Measurements from ENCODE around the gene KCNAB1. TPM values are rescaled to one million over a fixed set of nuclear protein-coding genes. Genes with fewer than 3 reads are reported as not detected.

KCNAB1 gene
- total and polyA plus RNA-seq, 2 of the 8 experiments (the other 6 are each of a cell fraction or from before 2014, with no cell fraction given), result 0.51 to 2.3 TPM

- POLR2A ChIA-PET (ENCODE audit: partially characterized antibody), result interaction anchor here (1.2 kb wide), 1 partner anchor 13 kb away, joined by 4 read pairs; no protein-coding TSS in a partner anchor
- no peak overlapping the region for H2BK15ac ChIP-seq (ENCODE audit: low read length)
- no peaks in the 10 kb centered on the region; the same call in 1 of the 2 replicates for H3K79me1 ChIP-seq (ENCODE audit: low read depth, low read length)
- DNase-seq (ENCODE audit: low read depth in 1 of 2, low spot score in 2 of 2) (no peak), FAIRE-seq (no peak)
- no peak overlapping the region for H2BK20ac ChIP-seq (ENCODE audit: low read length)
- H3K9me3 ChIP-seq (ENCODE audit: insufficient read depth in 2 of 2, low read depth in 1 of 2, low read length in 1 of 2), result no peaks in the 10 kb centered on the region
- no peak overlapping the region for H3K4me3 ChIP-seq (ENCODE audit: extremely low read depth in 1 of 4, insufficient read depth in 2 of 4, low read depth in 3 of 4, low read length in 4 of 4)
- H3K14ac ChIP-seq (ENCODE audit: insufficient read length), result no peak overlapping the region
- WGBS, 2 experiments (ENCODE audit: extremely low coverage in 1 of 2, insufficient coverage in 1 of 2, insufficient read length in 1 of 2, insufficient replicate concordance in 2 of 2, low coverage in 1 of 2, low lambda C conversion rate in 2 of 2, missing lambda C conversion rate in 1 of 2), result 90% methylated on average over 4 of the region's 4 CpGs; no CpG with 5 or more reads in 1 of the 2 experiments
- H3K4me2 ChIP-seq (ENCODE audit: insufficient read depth in 1 of 2, low read depth in 2 of 2, low read length in 2 of 2), result no peak overlapping the region
- H3K9ac ChIP-seq (replicated peaks in 1 of 4; ENCODE audit: extremely low read depth in 1 of 4, low read depth in 3 of 4, low read length in 3 of 4), result no peak overlapping the region
- H3K4ac ChIP-seq (replicated peaks; ENCODE audit: insufficient read length, low read depth, low read length), result no peak overlapping the region
- peaks cover 0 to 8% of the 10 kb centered on the region in 2 experiments for H4K20me1 ChIP-seq (replicated peaks in 1 of 2; ENCODE audit: control insufficient read depth in 1 of 2, insufficient read depth in 2 of 2, low read length in 2 of 2)
- H2BK120ac ChIP-seq (replicated peaks; ENCODE audit: low read depth, low read length), result no peak overlapping the region
- H3K27me3 ChIP-seq (replicated peaks in 1 of 4; ENCODE audit: control insufficient read depth in 3 of 4, extremely low read depth in 1 of 4, insufficient read depth in 3 of 4, low read length in 3 of 4), result no peaks in the 10 kb centered on the region
- no peak overlapping the region for H3K23ac ChIP-seq (ENCODE audit: insufficient read length)
- no peak overlapping the region for H3K18ac ChIP-seq (ENCODE audit: extremely low read depth, low read length)
- peaks cover 23 to 64% (median 35%) of the 10 kb centered on the region in 4 experiments for H3K36me3 ChIP-seq (ENCODE audit: control insufficient read depth in 2 of 4, insufficient read depth in 4 of 4, low read length in 3 of 4)
- H4K5ac ChIP-seq (ENCODE audit: insufficient read length, low read depth, low read length), result no peak overlapping the region
- CTCF ChIA-PET (ENCODE audit: partially characterized antibody), result interaction anchor here (0.7 to 0.9 kb wide), 3 partner anchors 51 to 575 kb away, joined by 3 read pairs; no protein-coding TSS in a partner anchor
- H2AK5ac ChIP-seq (ENCODE audit: low read depth, low read length), result no peak overlapping the region
- H3K56ac ChIP-seq (replicated peaks; ENCODE audit: insufficient read length, low read depth, low read length), result no peak overlapping the region
- H2BK12ac ChIP-seq (ENCODE audit: low read depth, low read length), result no peak overlapping the region
- H3K27ac ChIP-seq (ENCODE audit: low read depth, low read length), result no peak overlapping the region
- H2BK5ac ChIP-seq (ENCODE audit: low read depth, low read length), result no peak overlapping the region
- peaks cover 4% of the 10 kb centered on the region for H3K23me2 ChIP-seq (ENCODE audit: low read depth, low read length)
- peaks cover 27 to 87% of the 10 kb centered on the region in 2 experiments for H3K79me2 ChIP-seq (ENCODE audit: control insufficient read depth in 1 of 2, insufficient read depth in 2 of 2, low read length in 2 of 2)
- no peak overlapping the region for H4K8ac ChIP-seq (ENCODE audit: extremely low read depth, insufficient read depth, low read length)
- no peak overlapping the region for H2AFZ ChIP-seq (ENCODE audit: low read length)
- H4K91ac ChIP-seq (replicated peaks; ENCODE audit: insufficient read length, low read length), result no peak overlapping the region
- peaks cover 0 to 2% (median 0%) of the 10 kb centered on the region in 4 experiments; a peak in 2 of 7 replicates for H3K4me1 ChIP-seq (replicated peaks in 1 of 4; ENCODE audit: control insufficient read depth in 3 of 4, insufficient read depth in 4 of 4, low read length in 3 of 4)
- TF ChIP-seq RNF2 (IDR thresholded peaks at IDR 0.05; ENCODE audit: borderline replicate concordance, low read depth, low read length, missing control alignments, poor library complexity, severe bottlenecking), result no peak
- TF ChIP-seq KDM5A (IDR thresholded peaks at IDR 0.05; ENCODE audit: low read length), result no peak
- no peak for TF ChIP-seq TBP (IDR thresholded peaks at IDR 0.05; ENCODE audit: low read depth, low read length)
- TF ChIP-seq ATF2 (IDR thresholded peaks at IDR 0.05; ENCODE audit: low read length), result no peak
- no peak for TF ChIP-seq POLR2A (IDR thresholded peaks at IDR 0.05; ENCODE audit: control extremely low read depth in 1 of 2, low read depth in 2 of 2, low read length in 2 of 2)
- no peak for TF ChIP-seq KDM1A (IDR thresholded peaks at IDR 0.05; ENCODE audit: borderline replicate concordance, low read length)
Measured at GRCh38 chr3:156551261-156551660, 430.9 kb downstream of the KCNAB1 start.

Data from H1 (cell line).